ENCODE results near the gene SEC61A1.

SEC61A1 gene

DNA sequence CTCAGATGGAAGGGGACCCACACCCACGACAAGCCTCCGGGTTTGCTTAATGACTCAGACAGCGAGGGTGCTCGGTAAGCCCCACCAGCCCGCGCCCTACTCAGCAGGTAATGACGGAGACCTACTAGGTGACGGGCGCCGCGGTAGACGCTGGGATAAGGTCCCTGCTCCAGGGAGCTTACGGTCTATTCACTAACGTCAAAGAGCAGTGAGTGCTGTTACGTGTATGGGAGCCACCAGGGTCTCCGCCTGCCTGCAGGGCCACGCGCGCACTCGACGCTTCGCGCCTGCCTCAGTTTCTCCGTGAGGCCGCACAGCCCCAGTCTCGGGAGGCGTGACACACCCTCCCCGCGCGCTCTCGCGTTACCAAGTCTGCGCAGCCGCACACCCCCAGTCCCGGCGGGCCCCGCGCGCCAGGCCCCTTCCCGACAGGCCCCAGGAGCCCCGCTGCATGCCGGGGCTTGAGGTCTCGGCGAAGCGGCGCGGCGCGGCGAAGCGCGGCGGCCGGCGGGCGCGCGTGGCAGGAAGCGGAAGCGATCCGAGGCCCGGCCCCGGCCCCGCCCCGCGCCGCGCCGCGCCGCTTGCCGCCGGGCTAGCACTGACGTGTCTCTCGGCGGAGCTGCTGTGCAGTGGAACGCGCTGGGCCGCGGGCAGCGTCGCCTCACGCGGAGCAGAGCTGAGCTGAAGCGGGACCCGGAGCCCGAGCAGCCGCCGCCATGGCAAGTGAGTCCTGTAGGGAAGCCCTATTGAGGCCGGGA, at the start of gene SEC61A1:
TSS of gene SEC61A1 (plus strand) at position 601 of the 758 bp plus-strand sequence. CDS start at position 717, 116 bp downstream.
- DNase-seq, result peak; percentile 93

- DNase-seq, result no peak
Observed at GRCh38 chr3:128004661-128005060, 47.6 kb upstream of the SEC61A1 start.

DNA sequence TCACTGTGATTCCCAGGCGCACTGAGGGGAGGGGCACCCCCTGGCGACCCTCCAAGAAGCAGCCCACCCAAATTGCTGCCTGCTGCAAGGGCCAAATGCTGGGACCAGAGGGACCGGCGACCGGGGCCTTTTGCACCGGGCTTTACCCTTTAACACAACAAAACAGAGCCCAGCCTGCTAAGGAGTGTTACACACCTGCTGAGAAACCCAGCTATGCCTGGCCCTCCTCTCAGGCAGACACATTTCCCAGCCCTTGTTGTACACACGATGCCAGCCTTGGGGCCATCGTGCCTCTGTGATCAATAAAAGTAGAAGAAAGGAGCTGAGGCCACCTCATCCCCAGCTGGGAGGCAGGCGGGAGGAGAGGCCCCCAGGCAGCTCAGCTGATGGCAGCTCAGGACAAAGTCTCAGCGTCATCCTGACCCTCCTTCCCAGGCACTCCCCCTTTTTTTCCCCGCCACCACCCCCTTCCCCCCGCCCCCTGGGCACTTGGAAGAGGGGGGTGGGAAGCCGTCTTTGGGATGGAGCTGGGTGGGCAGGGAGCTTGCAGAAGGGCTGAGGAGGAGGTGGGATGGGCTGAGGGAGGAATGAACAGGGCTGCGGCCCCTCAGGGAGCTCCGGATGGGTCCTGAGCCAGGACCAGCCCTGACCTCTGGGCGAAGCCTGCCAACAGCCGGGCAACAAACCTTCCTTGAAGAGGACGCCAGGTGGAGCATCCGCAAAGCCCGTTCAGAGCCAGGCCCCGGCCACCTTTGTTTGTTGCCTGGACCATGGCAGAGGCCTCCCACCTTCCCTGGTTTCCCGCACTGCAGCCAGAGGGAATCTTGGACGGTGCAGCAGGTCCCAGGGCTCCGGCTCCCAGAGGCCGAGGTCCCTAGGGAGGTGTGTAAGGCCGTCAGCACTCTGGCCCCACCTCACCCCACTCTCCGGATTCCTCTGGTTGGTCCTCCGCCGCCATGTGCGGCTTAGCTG, 45.9 kb upstream of the SEC61A1 start:
- no peak for DNase-seq

DNA sequence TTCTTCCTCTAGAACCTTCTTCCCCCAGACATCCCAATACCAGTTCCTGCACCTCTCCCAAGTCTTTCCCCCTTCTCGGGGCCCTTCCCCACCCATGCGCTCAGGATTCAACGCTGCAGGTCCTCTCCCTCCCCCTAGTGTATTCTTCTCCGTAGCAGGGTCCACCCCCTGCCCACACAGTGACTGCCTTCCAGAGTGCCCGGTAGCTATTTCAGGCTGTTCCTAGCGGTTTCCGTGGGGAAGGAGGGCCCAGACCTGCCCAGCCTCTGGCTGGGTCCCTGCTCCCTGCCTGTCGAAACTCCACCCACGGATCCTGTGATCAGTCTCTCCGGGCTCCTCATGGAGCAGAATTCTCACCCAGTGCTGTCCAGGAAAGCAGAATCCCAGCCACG, 45.2 kb upstream of the SEC61A1 start:
- DNase-seq, result no peak

GRCh38 chr3:128009952-128010846, 42.0 kb upstream of the SEC61A1 start:
- no peak for DNase-seq

- peak; percentile 40 for DNase-seq
Observed at GRCh38 chr3:128011140-128011539, 41.1 kb upstream of the SEC61A1 start.

- no peak for DNase-seq
Observed at GRCh38 chr3:128012050-128012449, 40.2 kb upstream of the SEC61A1 start.

DNA sequence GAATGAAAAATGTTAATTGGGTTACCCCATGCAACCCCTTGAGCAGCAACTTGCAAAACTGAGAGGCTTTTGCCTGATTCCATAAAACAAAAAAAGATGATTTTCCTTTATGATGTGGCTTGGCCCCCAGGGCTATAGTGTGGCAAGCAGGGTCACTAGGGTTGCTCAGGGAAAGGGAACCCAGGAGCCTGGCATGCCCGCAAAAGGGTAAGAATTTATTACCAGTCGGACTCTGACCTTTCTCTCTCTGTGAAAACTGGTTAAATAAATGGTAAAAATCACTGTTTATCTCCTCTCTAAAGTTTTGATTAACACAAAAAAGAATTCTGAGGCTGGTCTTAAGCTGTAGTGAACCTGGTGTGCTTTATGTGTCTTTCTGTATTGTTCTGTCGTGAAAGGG, 37.7 kb upstream of the SEC61A1 start:
- no peak for DNase-seq

GRCh38 chr3:128016502-128016901, 35.7 kb upstream of the SEC61A1 start:
- no peak for DNase-seq

DNA sequence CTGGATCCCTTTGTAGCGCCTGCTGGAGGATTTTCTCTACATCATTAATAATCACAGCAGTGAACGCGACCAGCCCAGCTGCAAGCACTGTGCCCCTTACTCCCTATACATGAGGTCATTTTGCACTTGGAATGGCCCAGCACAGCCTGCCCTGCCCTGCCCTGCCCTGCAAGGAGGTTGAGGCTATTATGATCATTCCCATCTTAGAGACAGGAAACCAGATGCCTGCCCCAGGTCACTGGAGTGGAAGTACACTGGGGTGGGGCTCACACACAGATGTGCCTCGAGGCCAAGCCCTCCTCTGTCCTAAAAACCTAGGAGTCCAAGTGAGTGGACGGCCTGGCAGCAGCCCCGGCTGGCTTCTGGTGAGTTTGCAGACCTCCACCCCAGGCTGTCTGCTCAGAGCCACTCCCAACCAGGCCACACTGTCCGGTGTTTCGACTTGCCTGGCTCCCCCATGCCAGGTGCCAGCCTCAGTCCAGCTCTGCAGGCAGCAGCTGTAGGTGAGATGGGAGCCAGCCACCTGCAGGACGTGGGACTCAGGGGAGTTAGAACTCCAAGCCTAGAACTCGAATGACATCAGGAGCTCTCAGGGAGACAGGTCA, 30.4 kb upstream of the SEC61A1 start:
- no peak for DNase-seq

DNA sequence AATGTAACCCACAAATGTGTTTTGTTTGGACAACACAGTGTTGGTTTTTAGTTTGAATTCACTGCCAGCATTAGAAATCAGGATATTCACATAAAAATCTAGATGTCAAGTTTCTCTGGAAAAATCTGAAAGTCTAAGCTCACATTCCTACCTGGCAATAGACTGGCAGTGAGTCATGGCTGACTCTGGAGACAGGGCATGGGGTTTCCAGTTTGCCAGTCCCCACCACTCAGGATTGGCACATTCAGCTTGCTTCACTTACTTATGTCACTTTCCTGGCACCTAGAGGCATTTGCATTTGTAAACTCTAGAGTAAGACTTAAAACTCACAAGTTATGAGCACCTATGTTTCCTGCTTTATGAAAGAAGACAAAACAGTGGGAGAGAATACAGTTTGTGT, 19.1 kb upstream of the SEC61A1 start:
- no peak for DNase-seq

DNA sequence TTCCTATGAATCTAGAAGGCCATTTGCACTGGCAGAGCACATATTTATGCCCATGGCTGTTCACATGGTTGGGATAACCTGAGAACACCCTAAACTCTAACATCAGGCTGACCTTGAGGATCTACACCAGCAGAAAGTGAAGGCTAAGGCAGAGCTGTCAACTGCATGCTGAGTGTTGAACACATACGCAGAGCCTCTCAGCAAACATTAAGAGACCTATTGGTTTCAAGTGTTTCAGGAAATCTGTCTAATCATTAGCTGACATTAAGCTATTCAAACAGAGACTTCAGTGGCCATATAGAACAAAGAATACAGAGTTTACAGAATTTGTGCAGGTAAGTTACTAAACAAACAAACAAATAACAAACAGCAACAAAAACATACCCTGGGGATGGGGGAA, 16.1 kb upstream of the SEC61A1 start:
- no peak for DNase-seq

- DNase-seq, result no peak
Observed at GRCh38 chr3:128040041-128040440, 12.2 kb upstream of the SEC61A1 start.

DNA sequence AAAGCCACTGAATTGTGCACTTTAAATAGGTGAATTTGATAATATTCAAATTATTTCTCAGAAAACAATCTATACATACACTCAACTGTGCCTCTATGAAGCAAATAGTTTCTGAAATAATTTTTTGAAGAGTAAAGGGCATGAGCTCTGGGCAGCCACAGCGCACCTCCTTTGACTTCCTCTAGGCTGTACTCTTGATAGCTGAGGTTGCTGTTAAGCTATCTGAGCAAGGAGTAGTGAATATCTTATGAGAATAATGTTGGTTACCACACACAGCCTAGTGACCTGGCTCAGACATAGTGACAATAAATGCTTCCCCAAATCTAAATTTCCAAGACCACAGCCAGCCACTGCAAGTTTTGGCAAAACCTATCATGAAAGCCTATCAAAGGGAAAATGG, 11.6 kb upstream of the SEC61A1 start:
- no peak for DNase-seq

DNA sequence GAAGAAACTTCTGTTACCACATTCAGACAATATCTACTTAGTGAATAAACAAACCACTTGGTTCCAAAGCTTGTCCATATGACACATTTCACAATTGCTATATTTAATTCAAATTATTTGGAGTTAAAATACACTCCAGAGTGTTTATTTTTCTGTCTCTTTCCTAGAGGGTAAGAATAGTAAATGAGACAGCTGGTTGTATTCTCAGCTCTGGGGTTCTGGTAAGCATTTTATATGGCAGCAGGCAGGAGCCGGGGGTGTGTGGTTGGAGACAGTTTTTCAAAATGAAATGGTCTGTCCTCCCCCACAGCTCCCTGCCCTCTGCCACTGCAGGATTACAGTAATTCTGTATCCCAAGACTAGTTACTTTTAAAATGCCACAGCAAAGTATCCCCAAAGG, 10.9 kb upstream of the SEC61A1 start:
- no peak for DNase-seq

DNA sequence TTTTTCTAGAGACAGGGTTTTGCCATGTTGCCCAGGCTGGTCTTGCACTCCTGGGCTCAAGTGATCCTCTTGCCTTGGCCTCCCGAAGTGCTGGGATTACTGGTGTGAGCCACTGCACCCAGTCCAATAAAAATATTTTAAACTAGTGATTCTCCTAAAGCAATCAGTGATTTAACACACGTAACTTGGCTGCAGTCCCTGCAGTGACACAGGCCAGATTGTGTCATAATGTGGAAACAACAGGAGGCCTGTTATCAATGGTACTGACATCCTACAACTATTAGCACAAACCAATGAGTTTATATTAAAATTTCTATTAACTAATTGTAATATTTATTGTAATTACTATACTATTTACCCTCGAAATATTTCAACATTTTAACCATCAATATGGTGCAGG, 1.6 kb upstream of the SEC61A1 start:
- DNase-seq, result no peak

- no peak for DNase-seq
Observed at GRCh38 chr3:128051459-128051836, 789 bp upstream of the SEC61A1 start.

GRCh38 chr3:128052595-128053351, 536 bp downstream of the SEC61A1 start:
- no peak for DNase-seq

GRCh38 chr3:128053614-128054013, 1.4 kb downstream of the SEC61A1 start:
- DNase-seq, result no peak

GRCh38 chr3:128054367-128054766, 2.1 kb downstream of the SEC61A1 start:
- no peak for DNase-seq

GRCh38 chr3:128056258-128056657, 4.0 kb downstream of the SEC61A1 start:
- no peak for DNase-seq

Data from NCI-H2107 (cell line).